GM21786 (cell line): ENCODE measurements around the gene KCNK5.

Experiments
- ATAC-seq: cut with Tn5 transposase; IDR thresholded peaks from one replicate; pipeline ENCODE4 v1.9.1; 2021; ENCODE audit not compliant: unreplicated experiment

The KCNK5 gene

GRCh38 chr6:39228992-39229767, at the start of gene KCNK5:
Gene KCNK5, minus strand, starts transcription at chr6:39229475. Its CDS starts 364 bp downstream, at chr6:39229111.
- peak; percentile 65 for ATAC-seq

- no peak for ATAC-seq
Measured at GRCh38 chr6:39276379-39276995, 47.2 kb upstream of the KCNK5 start.

GRCh38 chr6:39274903-39275302, 45.6 kb upstream of the KCNK5 start:
- no peak for ATAC-seq

GRCh38 chr6:39274471-39274870, 45.2 kb upstream of the KCNK5 start:
- no peak for ATAC-seq

- ATAC-seq = no peak
Measured at GRCh38 chr6:39273406-39273821, 44.1 kb upstream of the KCNK5 start.

- no peak for ATAC-seq
Measured at GRCh38 chr6:39269961-39270360, 40.7 kb upstream of the KCNK5 start.

- ATAC-seq = no peak
Measured at GRCh38 chr6:39268721-39269120, 39.4 kb upstream of the KCNK5 start.

GRCh38 chr6:39268171-39268570, 38.9 kb upstream of the KCNK5 start:
- ATAC-seq = no peak

GRCh38 chr6:39266782-39267355, 37.6 kb upstream of the KCNK5 start:
- ATAC-seq = no peak

- no peak for ATAC-seq
Measured at GRCh38 chr6:39266375-39266774, 37.1 kb upstream of the KCNK5 start.

GRCh38 chr6:39263303-39264037, 34.2 kb upstream of the KCNK5 start:
- ATAC-seq = no peak

- no peak for ATAC-seq
Measured at GRCh38 chr6:39261751-39262150, 32.5 kb upstream of the KCNK5 start.

GRCh38 chr6:39260953-39261352, 31.7 kb upstream of the KCNK5 start:
- ATAC-seq = no peak

- ATAC-seq = no peak
Measured at GRCh38 chr6:39260456-39260855, 31.2 kb upstream of the KCNK5 start.

GRCh38 chr6:39256294-39256940, 27.1 kb upstream of the KCNK5 start:
- no peak for ATAC-seq

GRCh38 chr6:39254999-39255535, 25.8 kb upstream of the KCNK5 start:
- ATAC-seq = no peak

- no peak for ATAC-seq
Measured at GRCh38 chr6:39251406-39251805, 22.1 kb upstream of the KCNK5 start.

GRCh38 chr6:39250507-39250906, 21.2 kb upstream of the KCNK5 start:
- no peak for ATAC-seq

- no peak for ATAC-seq
Measured at GRCh38 chr6:39249278-39249677, 20.0 kb upstream of the KCNK5 start.

- ATAC-seq = no peak
Measured at GRCh38 chr6:39247667-39248194, 18.5 kb upstream of the KCNK5 start.

- ATAC-seq = no peak
Measured at GRCh38 chr6:39243809-39244208, 14.5 kb upstream of the KCNK5 start.
